Endodermal cell (in vitro differentiated cells): ENCODE data around the gene GCGR. TPM values are rescaled to one million over a fixed set of nuclear protein-coding genes. Genes with fewer than 3 reads are reported as not detected.
A peak's percentile ranks its signal among the peaks of the same experiment; 100 is the strongest.

Experiments used
- DNase-seq: peaks from one replicate; pipeline ENCODE4 v3.0.0-alpha.2; 2017
- H3K27ac ChIP-seq: 2 replicates; pipeline ENCODE4 v1.5.1; 2013; ENCODE audit warnings: mild to moderate bottlenecking, low read depth, low read length, moderate library complexity
- H3K27me3 ChIP-seq: 2 replicates; pipeline ENCODE4 v1.6.1; 2013; ENCODE audit warnings: mild to moderate bottlenecking, low read length, moderate library complexity; ENCODE audit not compliant: insufficient read depth, control insufficient read depth, poor library complexity, severe bottlenecking
- H3K36me3 ChIP-seq: 2 replicates; pipeline ENCODE4 v1.7.0; 2013; ENCODE audit warnings: mild to moderate bottlenecking, low read length, moderate library complexity; ENCODE audit not compliant: control insufficient read depth, insufficient read depth
- H3K4me1 ChIP-seq: one replicate; pipeline ENCODE4 v1.7.0; 2013; ENCODE audit warnings: low read length; ENCODE audit not compliant: control insufficient read depth, insufficient read depth
- H3K4me3 ChIP-seq: 2 replicates; pipeline ENCODE4 v1.5.1; 2013; ENCODE audit warnings: mild to moderate bottlenecking, low read length, moderate library complexity
- H3K9ac ChIP-seq: 2 replicates; pipeline ENCODE4 v1.6.1; 2013; ENCODE audit warnings: mild to moderate bottlenecking, low read length, moderate library complexity; ENCODE audit not compliant: poor library complexity, severe bottlenecking; ENCODE audit errors: extremely low read depth
- H3K9me3 ChIP-seq: 2 replicates; pipeline ENCODE4 v1.6.1; 2013; ENCODE audit warnings: mild to moderate bottlenecking, low read length, moderate library complexity; ENCODE audit not compliant: control insufficient read depth
- H3K27ac Mint-ChIP-seq: 2 replicates; pipeline ENCODE4 v1.8.0; 2020; ENCODE audit warnings: mixed read lengths
- H3K27me3 Mint-ChIP-seq: 2 replicates; pipeline ENCODE4 v1.8.0; 2021; ENCODE audit warnings: mild to moderate bottlenecking, mixed read lengths; ENCODE audit not compliant: insufficient read depth
- H3K36me3 Mint-ChIP-seq: 2 replicates; pipeline ENCODE4 v1.8.0; 2020; ENCODE audit warnings: low read depth, mixed read lengths
- H3K4me1 Mint-ChIP-seq: 2 replicates; pipeline ENCODE4 v1.8.0; 2020; ENCODE audit warnings: mixed read lengths
- H3K4me3 Mint-ChIP-seq: 2 replicates; pipeline ENCODE4 v1.8.0; 2020; ENCODE audit warnings: mild to moderate bottlenecking, moderate library complexity, mixed read lengths
- H3K9me3 Mint-ChIP-seq: 2 replicates; pipeline ENCODE4 v1.8.0; 2020; ENCODE audit warnings: mild to moderate bottlenecking, mixed read lengths
- CTCF ChIP-seq: fragments of 200-600 bp; sonication (generic); conservative IDR thresholded peaks from 2 replicates; pipeline ENCODE4 v1.5.0; 2021; ENCODE audit warnings: antibody characterized with exemption, mild to moderate bottlenecking
- WGBS, 2 experiments: methylation state at CpG; one replicate each; pipeline versions ENCODE4 v1.1.5 to v1.1.7; 2013; ENCODE audit warnings: missing lambda C conversion rate in 2 of 2, mixed read lengths in 1 of 2; ENCODE audit not compliant: insufficient coverage in 1 of 2, insufficient read length in 1 of 2; 5-methylcytosine and 5-hydroxymethylcytosine counted together
- total RNA-seq, 2 donors: library from RNA; stranded (reverse); fragmentation: NEBNext Ultra II Directional in 1 of 2; extraction: Animal tissue kit (Norgen Biotek cat#: 25700) in 1 of 2; gene quantifications; 2 replicates in 1 of 2; 3 replicates in 1 of 2; pipeline ENCODE4 v1.2.1, GENCODE V29; 2021

Gene GCGR
- total RNA-seq, 2 donors from 2014 or later, result 4.0 TPM; not detected in 1

- no peaks in the 10 kb centered on the region for H3K36me3 Mint-ChIP-seq
- H3K4me3 Mint-ChIP-seq, result no peak overlapping the region
- no peak overlapping the region for H3K27ac Mint-ChIP-seq
- no peak for TF ChIP-seq CTCF
- peak; percentile 77 for DNase-seq
- Histone ChIP-seq H3K27me3 (no peaks in the 10 kb centered on the region), H3K4me1 (no peaks in the 10 kb centered on the region), H3K27ac (no peak overlapping the region), H3K9me3 (no peaks in the 10 kb centered on the region), H3K4me3 (no peak overlapping the region), H3K36me3 (no peaks in the 10 kb centered on the region), H3K9ac (no peak overlapping the region)
- peaks cover 10% of the 10 kb centered on the region for H3K9me3 Mint-ChIP-seq
- no peaks in the 10 kb centered on the region for H3K4me1 Mint-ChIP-seq
- WGBS, 2 experiments, result 47 to 71% methylated on average over 4 to 8 of the region's 8 CpGs
- peaks cover 5% of the 10 kb centered on the region for H3K27me3 Mint-ChIP-seq
These were observed 9.4 kb upstream of the GCGR start for GRCh38 chr17:81794509-81794908.

- no peaks in the 10 kb centered on the region for H3K4me1 ChIP-seq
- WGBS, 2 experiments, result 89% methylated on average over 9 of the region's 9 CpGs
- no peak for TF ChIP-seq CTCF
- no peak overlapping the region for H3K9ac ChIP-seq
- H3K27ac ChIP-seq, result no peak overlapping the region
- no peak overlapping the region for H3K4me3 ChIP-seq
- peaks cover 61% of the 10 kb centered on the region for H3K27me3 Mint-ChIP-seq
- no peak overlapping the region for H3K4me3 Mint-ChIP-seq
- no peaks in the 10 kb centered on the region for H3K4me1 Mint-ChIP-seq
- DNase-seq, result no peak
- no peaks in the 10 kb centered on the region for H3K36me3 Mint-ChIP-seq
- H3K36me3 ChIP-seq, result no peaks in the 10 kb centered on the region
- H3K27ac Mint-ChIP-seq, result no peak overlapping the region
- peaks cover 7% of the 10 kb centered on the region for H3K9me3 ChIP-seq
- H3K27me3 ChIP-seq, result peaks cover 57% of the 10 kb centered on the region
- H3K9me3 Mint-ChIP-seq, result peaks cover 20% of the 10 kb centered on the region
These were observed 2.6 kb upstream of the GCGR start for GRCh38 chr17:81801327-81801726.

- H3K27me3 Mint-ChIP-seq, result peaks cover 70% of the 10 kb centered on the region
- Histone ChIP-seq H3K36me3 (no peaks in the 10 kb centered on the region), H3K4me1 (no peaks in the 10 kb centered on the region), H3K4me3 (no peak overlapping the region), H3K27ac (no peak overlapping the region), H3K27me3 (peaks cover 66% of the 10 kb centered on the region), H3K9ac (no peak overlapping the region), H3K9me3 (peaks cover 7% of the 10 kb centered on the region)
- TF ChIP-seq CTCF, result no peak
- H3K9me3 Mint-ChIP-seq, result peaks cover 20% of the 10 kb centered on the region
- H3K4me1 Mint-ChIP-seq, result no peaks in the 10 kb centered on the region
- peak overlapping the region; percentile 38 for H3K4me3 Mint-ChIP-seq
- WGBS, 2 experiments, result 83 to 90% methylated on average over 2 to 9 of the region's 9 CpGs
- no peak for DNase-seq
- no peak overlapping the region for H3K27ac Mint-ChIP-seq
- no peaks in the 10 kb centered on the region for H3K36me3 Mint-ChIP-seq
These were observed 1.7 kb upstream of the GCGR start for GRCh38 chr17:81802048-81802758.
